GM12878 (cell line): ENCODE results near the gene HPSE2.

ENCODE experiments used
- CEBPB ChIP-seq, 2 experiments: fragments of 150-350 bp in 1 of 2; IDR thresholded peaks; 2 replicates each; pipeline ENCODE4 v1.6.1; 2012 to 2014; ENCODE audit warnings: low read depth in 2 of 2, low read length in 2 of 2, borderline replicate concordance in 1 of 2, inconsistent platforms in 1 of 2
- CTCF ChIP-seq, 3 experiments: IDR thresholded peaks in 2 of 3; conservative IDR thresholded peaks in 1 of 3; 2 replicates each; pipeline ENCODE4 v1.5.1; 2011; ENCODE audit warnings: low read depth in 3 of 3, low read length in 3 of 3, mild to moderate bottlenecking in 3 of 3, control low read depth in 2 of 3, moderate library complexity in 2 of 3, inconsistent platforms in 1 of 3, mixed read lengths in 1 of 3; ENCODE audit not compliant: control insufficient read depth in 2 of 3, insufficient read depth in 1 of 3; ENCODE audit errors: extremely low read depth in 1 of 3
- EP300 ChIP-seq, 2 experiments: fragments of 150-350 bp in 1 of 2; IDR thresholded peaks; 2 replicates each; pipeline ENCODE4 v1.6.1; 2011 to 2012; ENCODE audit warnings: low read depth in 2 of 2, low read length in 2 of 2, borderline replicate concordance in 1 of 2, improper control_type of control experiment in 1 of 2, inconsistent platforms in 1 of 2; ENCODE audit not compliant: control insufficient read depth in 1 of 2
- EZH2 ChIP-seq: IDR thresholded peaks from 2 replicates; pipeline ENCODE4 v1.6.1; 2012; ENCODE audit warnings: low read depth, mild to moderate bottlenecking, control low read depth, inconsistent platforms, low read length, borderline replicate concordance; ENCODE audit not compliant: control insufficient read depth
- NRF1 ChIP-seq: conservative IDR thresholded peaks from 2 replicates; pipeline ENCODE4 v1.6.1; 2011; ENCODE audit warnings: mild to moderate bottlenecking, low read depth, low read length, improper control_type of control experiment
- POLR2AphosphoS5 ChIP-seq: IDR thresholded peaks from 2 replicates; pipeline ENCODE4 v1.6.1; 2011; ENCODE audit warnings: mild to moderate bottlenecking, low read length, inconsistent platforms
- TCF12 ChIP-seq: IDR thresholded peaks from 2 replicates; pipeline ENCODE4 v1.6.1; 2011; ENCODE audit warnings: low read depth, mild to moderate bottlenecking, low read length
- ZNF24 ChIP-seq: fragments of 450-650 bp; IDR thresholded peaks from 2 replicates; pipeline ENCODE4 v1.6.1; 2017; ENCODE audit warnings: antibody characterized with exemption, mild to moderate bottlenecking
- TF ChIP-seq, protein P1 (sequence below): IDR thresholded peaks from 2 replicates; pipeline ENCODE4 v1.6.1; 2011; ENCODE audit warnings: low read depth, low read length, improper control_type of control experiment, borderline replicate concordance
- TF ChIP-seq, protein P2 (sequence below): IDR thresholded peaks from 2 replicates; pipeline ENCODE4 v1.6.1; 2012; ENCODE audit warnings: low read depth, low read length, improper control_type of control experiment
- TF ChIP-seq, protein P3 (sequence below): IDR thresholded peaks from 2 replicates; pipeline ENCODE4 v1.6.1; 2012; ENCODE audit warnings: low read length, inconsistent platforms

GRCh38 chr10:98808282-98808892, 427.3 kb downstream of the HPSE2 start:
- TF ChIP-seq, protein P1, sequence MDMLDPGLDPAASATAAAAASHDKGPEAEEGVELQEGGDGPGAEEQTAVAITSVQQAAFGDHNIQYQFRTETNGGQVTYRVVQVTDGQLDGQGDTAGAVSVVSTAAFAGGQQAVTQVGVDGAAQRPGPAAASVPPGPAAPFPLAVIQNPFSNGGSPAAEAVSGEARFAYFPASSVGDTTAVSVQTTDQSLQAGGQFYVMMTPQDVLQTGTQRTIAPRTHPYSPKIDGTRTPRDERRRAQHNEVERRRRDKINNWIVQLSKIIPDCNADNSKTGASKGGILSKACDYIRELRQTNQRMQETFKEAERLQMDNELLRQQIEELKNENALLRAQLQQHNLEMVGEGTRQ, result no peak
- TF ChIP-seq TCF12 (no peak), EP300 (IDR thresholded peaks at IDR 0.05; ENCODE audit: borderline replicate concordance in 1 of 2, control insufficient read depth in 1 of 2, low read depth in 2 of 2, low read length in 2 of 2) (no peak), POLR2AphosphoS5 (no peak), CTCF (IDR thresholded peaks at IDR 0.05 in 2 of 3, conservative IDR thresholded peaks at IDR 0.05 in 1 of 3; ENCODE audit: control insufficient read depth in 2 of 3, extremely low read depth in 1 of 3, insufficient read depth in 1 of 3, low read depth in 3 of 3, low read length in 3 of 3) (no peak), EZH2 (no peak), CEBPB (IDR thresholded peaks at IDR 0.05; ENCODE audit: borderline replicate concordance in 1 of 2, low read depth in 2 of 2, low read length in 2 of 2) (no peak), NRF1 (no peak), ZNF24 (no peak)
- TF ChIP-seq, protein P2, sequence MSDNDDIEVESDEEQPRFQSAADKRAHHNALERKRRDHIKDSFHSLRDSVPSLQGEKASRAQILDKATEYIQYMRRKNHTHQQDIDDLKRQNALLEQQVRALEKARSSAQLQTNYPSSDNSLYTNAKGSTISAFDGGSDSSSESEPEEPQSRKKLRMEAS, result no peak
- TF ChIP-seq, protein P3, sequence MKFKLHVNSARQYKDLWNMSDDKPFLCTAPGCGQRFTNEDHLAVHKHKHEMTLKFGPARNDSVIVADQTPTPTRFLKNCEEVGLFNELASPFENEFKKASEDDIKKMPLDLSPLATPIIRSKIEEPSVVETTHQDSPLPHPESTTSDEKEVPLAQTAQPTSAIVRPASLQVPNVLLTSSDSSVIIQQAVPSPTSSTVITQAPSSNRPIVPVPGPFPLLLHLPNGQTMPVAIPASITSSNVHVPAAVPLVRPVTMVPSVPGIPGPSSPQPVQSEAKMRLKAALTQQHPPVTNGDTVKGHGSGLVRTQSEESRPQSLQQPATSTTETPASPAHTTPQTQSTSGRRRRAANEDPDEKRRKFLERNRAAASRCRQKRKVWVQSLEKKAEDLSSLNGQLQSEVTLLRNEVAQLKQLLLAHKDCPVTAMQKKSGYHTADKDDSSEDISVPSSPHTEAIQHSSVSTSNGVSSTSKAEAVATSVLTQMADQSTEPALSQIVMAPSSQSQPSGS, result no peak
